H1 (cell line): ENCODE results near the gene ANKRD27. TPM values are rescaled to one million over a fixed set of nuclear protein-coding genes. Genes with fewer than 3 reads are reported as not detected.

ENCODE experiments used
- CTCF ChIA-PET: fragments of 300-600 bp; sonication (Branson Sonifier 250); formaldehyde crosslinking; loops from one replicate; lab custom pipeline; 2021; ENCODE audit not compliant: partially characterized antibody; lab: Charles Lee
- POLR2A ChIA-PET: fragments of 300-600 bp; sonication (Branson Sonifier 250); formaldehyde crosslinking; loops from one replicate; lab custom pipeline; 2021; ENCODE audit warnings: inconsistent platforms; ENCODE audit not compliant: partially characterized antibody; lab: Charles Lee
- DNase-seq, 2 experiments: peaks; one replicate each; pipeline versions ENCODE4 v3.0.0 to v3.0.0-alpha.2; 2010 to 2022; ENCODE audit warnings: low spot score in 2 of 2, low read depth in 1 of 2, mixed read lengths in 1 of 2
- FAIRE-seq: peaks from 2 replicates; lab custom pipeline; 2011; peaks lifted over from hg19 to GRCh38; lab: Jason Lieb, UNC
- H2AFZ ChIP-seq: 2 replicates; pipeline ENCODE4 v1.8.1; 2012; ENCODE audit warnings: low read length, inconsistent platforms
- H2AK5ac ChIP-seq: 2 replicates; pipeline ENCODE4 v1.6.1; 2013; ENCODE audit warnings: low read depth, low read length
- H2BK120ac ChIP-seq: replicated peaks from 2 replicates; pipeline ENCODE3; 2013; ENCODE audit warnings: low read depth, low read length, inconsistent platforms
- H2BK12ac ChIP-seq: 2 replicates; pipeline ENCODE4 v1.6.1; 2013; ENCODE audit warnings: low read depth, low read length
- H2BK15ac ChIP-seq: 2 replicates; pipeline ENCODE4 v1.6.1; 2013; ENCODE audit warnings: low read length
- H2BK20ac ChIP-seq: 2 replicates; pipeline ENCODE4 v1.6.1; 2013; ENCODE audit warnings: low read length
- H2BK5ac ChIP-seq: 2 replicates; pipeline ENCODE4 v1.6.1; 2013; ENCODE audit warnings: low read depth, low read length
- H3K14ac ChIP-seq: 2 replicates; pipeline ENCODE4 v1.6.1; 2013; ENCODE audit warnings: inconsistent platforms; ENCODE audit not compliant: insufficient read length
- H3K18ac ChIP-seq: 2 replicates; pipeline ENCODE4 v1.6.1; 2013; ENCODE audit warnings: low read length; ENCODE audit errors: extremely low read depth
- H3K23ac ChIP-seq: 2 replicates; pipeline ENCODE4 v1.6.1; 2013; ENCODE audit warnings: inconsistent platforms; ENCODE audit not compliant: insufficient read length
- H3K23me2 ChIP-seq: 2 replicates; pipeline ENCODE4 v1.6.1; 2013; ENCODE audit warnings: low read depth, low read length
- H3K27ac ChIP-seq: 2 replicates; pipeline ENCODE4 v1.6.1; 2011; ENCODE audit warnings: low read depth, low read length, inconsistent platforms
- H3K27me3 ChIP-seq, 4 experiments: replicated peaks in 1 of 4; 1 replicate in 1 of 4; 2 replicates in 3 of 4; pipeline versions ENCODE4 v1.6.1 to v1.8.1; 2011 to 2013; ENCODE audit warnings: low read length in 3 of 4, mild to moderate bottlenecking in 3 of 4, inconsistent platforms in 2 of 4, mixed read lengths in 2 of 4, moderate library complexity in 1 of 4; ENCODE audit not compliant: control insufficient read depth in 3 of 4, insufficient read depth in 3 of 4; ENCODE audit errors: extremely low read depth in 1 of 4
- H3K36me3 ChIP-seq, 4 experiments: 2 replicates each; pipeline versions ENCODE4 v1.6.1 to v1.8.1; 2011 to 2013; ENCODE audit warnings: mild to moderate bottlenecking in 4 of 4, low read length in 3 of 4, moderate library complexity in 2 of 4, control low read depth in 1 of 4, inconsistent platforms in 1 of 4; ENCODE audit not compliant: insufficient read depth in 4 of 4, control insufficient read depth in 2 of 4
- H3K4ac ChIP-seq: replicated peaks from 2 replicates; pipeline ENCODE3; 2013; ENCODE audit warnings: low read length, low read depth, mixed read lengths, inconsistent platforms; ENCODE audit not compliant: insufficient read length
- H3K4me1 ChIP-seq, 4 experiments: replicated peaks in 1 of 4; 1 replicate in 1 of 4; 2 replicates in 3 of 4; pipeline versions ENCODE4 v1.6.1 to v1.8.1; 2011 to 2013; ENCODE audit warnings: low read length in 3 of 4, inconsistent platforms in 2 of 4, mixed read lengths in 1 of 4; ENCODE audit not compliant: insufficient read depth in 4 of 4, control insufficient read depth in 3 of 4
- H3K4me2 ChIP-seq, 2 experiments: 2 replicates each; pipeline versions ENCODE4 v1.6.1 to v1.8.1; 2011 to 2013; ENCODE audit warnings: low read depth in 2 of 2, low read length in 2 of 2, control low read depth in 1 of 2, inconsistent platforms in 1 of 2, mild to moderate bottlenecking in 1 of 2; ENCODE audit not compliant: insufficient read depth in 1 of 2
- H3K4me3 ChIP-seq, 4 experiments: fragments of 200-600, 300-600 bp in 1 of 4; sonication (generic), shearing (Covaris generic), sonication (Bioruptor Twin) in 1 of 4; 2 replicates each; pipeline versions ENCODE4 v1.5.1 to v1.8.1; 2011 to 2016; ENCODE audit warnings: low read length in 4 of 4, low read depth in 3 of 4, control low read depth in 2 of 4, inconsistent platforms in 2 of 4, mild to moderate bottlenecking in 2 of 4, mixed read lengths in 1 of 4, moderate library complexity in 1 of 4; ENCODE audit not compliant: insufficient read depth in 2 of 4; ENCODE audit errors: extremely low read depth in 1 of 4
- H3K56ac ChIP-seq: replicated peaks from 2 replicates; pipeline ENCODE3; 2013; ENCODE audit warnings: low read depth, mild to moderate bottlenecking, mixed read lengths, low read length, inconsistent platforms; ENCODE audit not compliant: insufficient read length
- H3K79me1 ChIP-seq: 2 replicates; pipeline ENCODE4 v1.6.1; 2013; ENCODE audit warnings: low read depth, low read length, control low read depth
- H3K79me2 ChIP-seq, 2 experiments: 2 replicates each; pipeline versions ENCODE4 v1.6.1 to v1.8.1; 2012 to 2013; ENCODE audit warnings: low read length in 2 of 2, mild to moderate bottlenecking in 2 of 2, inconsistent platforms in 1 of 2; ENCODE audit not compliant: insufficient read depth in 2 of 2, control insufficient read depth in 1 of 2
- H3K9ac ChIP-seq, 4 experiments: replicated peaks in 1 of 4; 1 replicate in 1 of 4; 2 replicates in 3 of 4; pipeline versions ENCODE4 v1.6.1 to v1.8.1; 2011 to 2013; ENCODE audit warnings: low read depth in 3 of 4, low read length in 3 of 4, control low read depth in 2 of 4, mild to moderate bottlenecking in 2 of 4, moderate library complexity in 2 of 4, inconsistent platforms in 1 of 4; ENCODE audit errors: extremely low read depth in 1 of 4
- H3K9me3 ChIP-seq, 2 experiments: 2 replicates each; pipeline versions ENCODE4 v1.6.1 to v1.8.1; 2012 to 2013; ENCODE audit warnings: mild to moderate bottlenecking in 2 of 2, moderate library complexity in 2 of 2, control low read depth in 1 of 2, inconsistent platforms in 1 of 2, low read depth in 1 of 2, low read length in 1 of 2, mixed read lengths in 1 of 2; ENCODE audit not compliant: insufficient read depth in 2 of 2
- H4K20me1 ChIP-seq, 2 experiments: replicated peaks in 1 of 2; 2 replicates each; pipeline versions ENCODE3 to v1.8.1; 2011 to 2013; ENCODE audit warnings: inconsistent platforms in 2 of 2, low read length in 2 of 2, mild to moderate bottlenecking in 1 of 2; ENCODE audit not compliant: insufficient read depth in 2 of 2, control insufficient read depth in 1 of 2
- H4K5ac ChIP-seq: 2 replicates; pipeline ENCODE4 v1.6.1; 2013; ENCODE audit warnings: low read length, low read depth, mixed read lengths, inconsistent platforms; ENCODE audit not compliant: insufficient read length
- H4K8ac ChIP-seq: 2 replicates; pipeline ENCODE4 v1.8.0; 2013; ENCODE audit warnings: mild to moderate bottlenecking, moderate library complexity, low read length, inconsistent platforms; ENCODE audit not compliant: insufficient read depth; ENCODE audit errors: extremely low read depth
- H4K91ac ChIP-seq: replicated peaks from 2 replicates; pipeline ENCODE3; 2013; ENCODE audit warnings: low read length, mixed read lengths, inconsistent platforms; ENCODE audit not compliant: insufficient read length
- BCL11A ChIP-seq, 2 experiments: IDR thresholded peaks; one replicate each; pipeline ENCODE4 v1.6.1; 2011; ENCODE audit warnings: low read depth in 2 of 2, low read length in 2 of 2, mild to moderate bottlenecking in 2 of 2
- FOSL1 ChIP-seq: IDR thresholded peaks from 2 replicates; pipeline ENCODE4 v1.6.1; 2011; ENCODE audit warnings: mild to moderate bottlenecking, low read depth, low read length, moderate library complexity; ENCODE audit not compliant: insufficient read depth
- HDAC2 ChIP-seq, 2 experiments: fragments of 300-600 bp in 1 of 2; sonication (generic) in 1 of 2; IDR thresholded peaks; 2 replicates each; pipeline ENCODE4 v1.6.1; 2011 to 2012; ENCODE audit warnings: low read depth in 2 of 2, low read length in 2 of 2, mild to moderate bottlenecking in 2 of 2, moderate library complexity in 2 of 2, borderline replicate concordance in 1 of 2, inconsistent platforms in 1 of 2
- WGBS, 2 experiments: shearing (Covaris generic) in 1 of 2; methylation state at CpG; one replicate each; pipeline versions ENCODE4 v1.1.6 to v1.1.7; 2013 to 2015; ENCODE audit warnings: low lambda C conversion rate in 2 of 2, mixed read lengths in 2 of 2, inconsistent platforms in 1 of 2, low coverage in 1 of 2, missing lambda C conversion rate in 1 of 2; ENCODE audit not compliant: insufficient replicate concordance in 2 of 2, insufficient coverage in 1 of 2, insufficient read length in 1 of 2; ENCODE audit errors: extremely low coverage in 1 of 2, missing lambda C conversion rate in 1 of 2; 5-methylcytosine and 5-hydroxymethylcytosine counted together
- polyA plus RNA-seq, 7 experiments: library from polyadenylated mRNA; depleted of rRNA in 3 of 7; stranded (reverse) in 5 of 7; unstranded in 2 of 7; fragments of >200 nt in 5 of 7; fragments of 200-250 nt in 2 of 7; gene quantifications; 1 replicate in 5 of 7; 2 replicates in 1 of 7; 4 replicates in 1 of 7; pipeline versions ENCODE4 v1.2.1 to v1.2.3, GENCODE V29; 2011 to 2013; ENCODE audit warnings: missing spikeins in 2 of 7, mixed read lengths in 2 of 7
- total RNA-seq: library from RNA; stranded (reverse); fragmentation: NEBNext Ultra II Directional; extraction: Animal tissue kit (Norgen Biotek cat#: 25700); gene quantifications from 2 replicates; pipeline ENCODE4 v1.2.1, GENCODE V29; 2021

The ANKRD27 gene
- total and polyA plus RNA-seq, 2 of the 8 experiments (the other 6 are each of a cell fraction or from before 2014, with no cell fraction given), result 27.9 to 55.7 TPM

DNA sequence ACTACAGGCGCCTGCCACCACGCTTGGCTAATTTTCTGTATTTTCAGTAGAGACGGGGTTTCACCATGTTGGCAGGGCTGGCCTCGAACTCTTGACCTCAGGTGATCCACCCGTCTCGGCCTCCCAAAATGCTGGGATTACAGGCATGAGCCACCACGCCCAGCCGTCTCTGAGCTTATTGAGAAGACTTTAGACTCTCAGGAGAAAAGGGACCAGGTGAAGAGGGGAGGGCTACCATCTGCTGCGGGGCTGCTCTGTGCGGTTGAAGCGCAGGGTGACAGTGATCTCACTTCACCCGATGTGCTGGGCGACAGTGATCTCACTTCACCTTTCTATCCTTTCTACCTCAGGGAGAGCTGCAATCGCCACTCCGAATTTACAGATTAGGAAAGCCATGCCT is 68.7 kb downstream of the ANKRD27 start:
- Histone ChIP-seq H2AK5ac (no peak overlapping the region), H3K79me1 (no peaks in the 10 kb centered on the region; the same call in 1 of the 2 replicates), H3K23me2 (no peaks in the 10 kb centered on the region), H3K56ac (no peak overlapping the region), H3K9me3 (no peaks in the 10 kb centered on the region), H3K18ac (no peak overlapping the region), H3K27me3 (no peaks in the 10 kb centered on the region), H3K4me2 (no peak overlapping the region), H4K5ac (no peak overlapping the region), H3K9ac (no peak overlapping the region), H2BK20ac (no peak overlapping the region), H3K36me3 (peaks cover 5 to 44% (median 22%) of the 10 kb centered on the region in 4 experiments; a peak in 7 of 8 replicates), H4K91ac (no peak overlapping the region), H2BK15ac (no peak overlapping the region), H4K20me1 (peaks cover 0 to 2% of the 10 kb centered on the region in 2 experiments), H3K4me1 (no peaks in the 10 kb centered on the region), H4K8ac (no peak overlapping the region), H3K14ac (no peak overlapping the region), H2BK120ac (no peak overlapping the region), H3K27ac (no peak overlapping the region), H3K79me2 (no peaks in the 10 kb centered on the region), H2AFZ (no peak overlapping the region), H2BK5ac (no peak overlapping the region)
- ChIA-PET POLR2A (interaction anchor here (0.6 to 1.6 kb wide), 2 partner anchors 55 to 570 kb away, joined by 3 read pairs; no protein-coding TSS in a partner anchor), CTCF (interaction anchor here (0.5 to 1.8 kb wide), 2 partner anchors 46 to 367 kb away, joined by 4 to 5 read pairs; no protein-coding TSS in a partner anchor)
- FAIRE-seq, result no peak
- no peak for TF ChIP-seq BCL11A (IDR thresholded peaks at IDR 0.05; ENCODE audit: low read depth in 2 of 2, low read length in 2 of 2)
- TF ChIP-seq HDAC2 (IDR thresholded peaks at IDR 0.05; ENCODE audit: borderline replicate concordance in 1 of 2, low read depth in 2 of 2, low read length in 2 of 2), result no peak
- TF ChIP-seq FOSL1, result no peak
- TF ChIP-seq, all 59 proteins: peak for 0
- H3K4me3 ChIP-seq, result no peak overlapping the region
- H2BK12ac ChIP-seq, result no peak overlapping the region
- no peak for DNase-seq
- no peak overlapping the region for H3K23ac ChIP-seq
- 82% methylated on average over 13 of the region's 15 CpGs; no CpG with 5 or more reads in 1 of the 2 experiments for WGBS, 2 experiments
- no peak overlapping the region for H3K4ac ChIP-seq
